ENCODE results near the gene CDPF1.
"Not testable (repeated sequence)": the region's sequence is repeated elsewhere in the genome, so short reads cannot be mapped to it uniquely, and the experiment has no call there.

The CDPF1 gene

GRCh38 chr22:46272762-46273431, 22.8 kb upstream of the CDPF1 start:
- FAIRE-seq (no peak), DNase-seq (ENCODE audit: insufficient read length, low spot score) (no peak)
- no peak for TF ChIP-seq CTCF (IDR thresholded peaks at IDR 0.05; ENCODE audit: insufficient read depth, missing control alignments)

- no peak for FAIRE-seq
- DNase-seq (ENCODE audit: insufficient read length, low spot score), result no peak
- no peak for TF ChIP-seq CTCF (IDR thresholded peaks at IDR 0.05; ENCODE audit: insufficient read depth, missing control alignments)
Measured at GRCh38 chr22:46272196-46272595, 22.1 kb upstream of the CDPF1 start.

GRCh38 chr22:46269564-46269963, 19.5 kb upstream of the CDPF1 start:
- FAIRE-seq, result no peak
- TF ChIP-seq CTCF (IDR thresholded peaks at IDR 0.05; ENCODE audit: insufficient read depth, missing control alignments), result no peak
- no peak for DNase-seq (ENCODE audit: insufficient read length, low spot score)

GRCh38 chr22:46267431-46268279, 17.6 kb upstream of the CDPF1 start, which contains the start of gene TTC38:
TSS of gene TTC38 (plus strand) at chr22:46268008. CDS start at chr22:46268040, 32 bp downstream.
- DNase-seq (ENCODE audit: insufficient read length, low spot score) (peak; percentile 73), FAIRE-seq (no peak)

GRCh38 chr22:46265627-46266026, 15.5 kb upstream of the CDPF1 start:
- not testable (repeated sequence) for FAIRE-seq; DNase-seq (ENCODE audit: insufficient read length, low spot score)

More at GRCh38 chr22:46267431-46268279, 17.6 kb upstream of the CDPF1 start, which contains the start of gene TTC38:
- TF ChIP-seq CTCF (IDR thresholded peaks at IDR 0.05; ENCODE audit: insufficient read depth, missing control alignments), result no peak

- not testable (repeated sequence) for FAIRE-seq; DNase-seq (ENCODE audit: insufficient read length, low spot score)
Measured at GRCh38 chr22:46264520-46264919, 14.4 kb upstream of the CDPF1 start.

GRCh38 chr22:46263216-46263590, 13.1 kb upstream of the CDPF1 start, which contains the start of gene PKDREJ:
TSS of gene PKDREJ (minus strand) at chr22:46263343. CDS start at chr22:46263322, 21 bp downstream.
- DNase-seq (ENCODE audit: insufficient read length, low spot score), result no peak
- no peak for FAIRE-seq
- TF ChIP-seq CTCF (IDR thresholded peaks at IDR 0.05; ENCODE audit: insufficient read depth, missing control alignments), result no peak
